ENCODE data around the gene ACSF2.
A peak's percentile ranks its signal among the peaks of the same experiment; 100 is the strongest.

The ACSF2 gene

DNA sequence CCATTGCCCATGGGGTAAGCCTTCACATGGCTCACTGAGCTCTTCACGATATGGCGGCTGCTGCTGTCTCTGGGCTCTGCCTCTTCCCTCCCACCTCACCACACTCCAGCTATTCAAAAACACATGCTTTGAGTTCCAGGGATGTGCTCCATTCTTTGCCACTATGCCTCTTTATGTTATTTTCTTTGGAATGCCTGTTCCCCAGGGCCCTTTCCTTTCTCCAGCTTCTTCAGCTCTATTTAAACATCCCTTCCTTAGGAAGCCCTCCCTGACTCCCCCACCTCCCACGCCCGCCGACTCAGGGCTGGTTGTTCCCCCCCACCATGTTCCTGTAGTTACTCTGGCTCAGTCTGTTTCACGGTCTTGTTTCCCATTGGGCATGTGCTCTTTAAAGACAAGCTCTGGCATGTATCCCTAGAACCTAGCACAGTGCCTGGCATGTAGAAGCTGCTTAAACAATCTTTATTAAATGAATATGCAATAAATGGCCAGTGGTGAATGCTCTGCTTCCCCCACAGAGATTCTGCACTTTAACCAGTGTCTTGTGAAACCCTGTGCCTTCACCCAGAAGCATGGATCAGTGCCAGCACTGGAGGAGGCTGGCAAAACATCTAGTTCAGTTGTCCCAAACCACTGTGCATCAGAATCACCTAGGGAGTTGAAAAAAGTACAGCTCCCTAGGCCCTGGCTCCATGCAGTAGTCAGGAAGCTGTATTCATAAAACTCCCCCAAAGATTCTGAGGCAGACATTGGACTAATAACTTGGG lies 89.1 kb downstream of the ACSF2 start:
- POLR2A ChIA-PET (ENCODE audit: low non-redundant PET), result interaction anchor here (0.6 kb wide), 1 partner anchor 29 kb away, joined by 4 read pairs; no protein-coding TSS in a partner anchor

GRCh38 chr17:50517011-50517410 lies 91.0 kb downstream of the ACSF2 start:
- peak; percentile 30 for DNase-seq (ENCODE audit: low spot score)
- CTCF ChIA-PET, result interaction anchor here (0.9 kb wide), 1 partner anchor 114 kb away, joined by 5 read pairs; no protein-coding TSS in a partner anchor
- POLR2A ChIA-PET (ENCODE audit: low non-redundant PET), result no interaction called here
- no peak for TF ChIP-seq CTCF (conservative IDR thresholded peaks at IDR 0.05; ENCODE audit: low read depth)
- no peak overlapping the region; the same call in 1 of the 2 replicates for H3K27ac ChIP-seq

More for the DNA sequence above, 89.1 kb downstream of the ACSF2 start:
- TF ChIP-seq CTCF (conservative IDR thresholded peaks at IDR 0.05; ENCODE audit: low read depth), result no peak
- DNase-seq (ENCODE audit: low spot score), result no peak
- CTCF ChIA-PET, result interaction anchor here (0.9 kb wide), 1 partner anchor 12 kb away, joined by 6 read pairs; no protein-coding TSS in a partner anchor
- H3K27ac ChIP-seq, result peak overlapping the region; percentile 28

- DNase-seq (ENCODE audit: low spot score), result no peak
- POLR2A ChIA-PET (ENCODE audit: low non-redundant PET), result no interaction called here
- CTCF ChIA-PET, result interaction anchor here (1.2 kb wide), 2 partner anchors 17 to 38 kb away, joined by 3 to 7 read pairs; no protein-coding TSS in a partner anchor
- H3K27ac ChIP-seq, result no peak overlapping the region; the same call in 1 of the 2 replicates
- TF ChIP-seq CTCF (conservative IDR thresholded peaks at IDR 0.05; ENCODE audit: low read depth), result no peak
Measured at GRCh38 chr17:50517504-50518383, 91.7 kb downstream of the ACSF2 start.

GRCh38 chr17:50518384-50519023 lies 92.5 kb downstream of the ACSF2 start:
- ChIA-PET CTCF (interaction anchor here (0.6 to 1.2 kb wide), 4 partner anchors 17 to 67 kb away, joined by 3 to 7 read pairs (median 4); partner anchors contain the start of gene SPATA20), POLR2A (ENCODE audit: low non-redundant PET) (no interaction called here)
- no peak for DNase-seq (ENCODE audit: low spot score)
- no peak for TF ChIP-seq CTCF (conservative IDR thresholded peaks at IDR 0.05; ENCODE audit: low read depth)
- H3K27ac ChIP-seq, result peak overlapping the region; percentile 69

- peak overlapping the region; percentile 69 for H3K27ac ChIP-seq
- ChIA-PET POLR2A (ENCODE audit: low non-redundant PET) (interaction anchor here (0.6 kb wide), 1 partner anchor 736 kb away, joined by 5 read pairs; no protein-coding TSS in a partner anchor), CTCF (interaction anchor here (0.6 to 1.2 kb wide), 4 partner anchors 18 to 66 kb away, joined by 3 to 7 read pairs (median 4); partner anchors contain the start of gene SPATA20)
- DNase-seq (ENCODE audit: low spot score), result peak; percentile 73
- no peak for TF ChIP-seq CTCF (conservative IDR thresholded peaks at IDR 0.05; ENCODE audit: low read depth)
Measured at GRCh38 chr17:50519141-50519834, 93.3 kb downstream of the ACSF2 start.
